WERI-Rb-1 (cell line): ENCODE data around the gene L3HYPDH.

Experiments used
- DNase-seq: peaks from one replicate; pipeline ENCODE4 v3.0.0-alpha.2; 2020
- H3K27ac ChIP-seq: fragments of 250-450 bp; sonication (Bioruptor Pico); 2 replicates; pipeline ENCODE4 v1.5.1; 2020; ENCODE audit warnings: mild to moderate bottlenecking, moderate library complexity
- H3K27me3 ChIP-seq: fragments of 250-450 bp; sonication (Bioruptor Pico); 2 replicates; pipeline ENCODE4 v1.5.1; 2021; ENCODE audit warnings: mild to moderate bottlenecking, low read depth, moderate library complexity; ENCODE audit not compliant: insufficient read depth, severe bottlenecking
- H3K36me3 ChIP-seq: fragments of 250-450 bp; sonication (Bioruptor Pico); 2 replicates; pipeline ENCODE4 v1.5.1; 2020; ENCODE audit warnings: mild to moderate bottlenecking, moderate library complexity
- H3K4me3 ChIP-seq: 2 replicates; pipeline ENCODE4 v1.5.1; 2011; ENCODE audit warnings: low read depth, mild to moderate bottlenecking, control low read depth, low read length
- H3K9me3 ChIP-seq: fragments of 250-450 bp; sonication (Bioruptor Pico); 2 replicates; pipeline ENCODE4 v1.5.1; 2021; ENCODE audit warnings: mild to moderate bottlenecking, moderate library complexity; ENCODE audit not compliant: severe bottlenecking
- TF ChIP-seq, protein P1 (sequence below): IDR thresholded peaks from 2 replicates; pipeline ENCODE4 v1.5.1; 2011; ENCODE audit warnings: low read depth, mild to moderate bottlenecking, control low read depth, inconsistent platforms, low read length

Gene L3HYPDH

DNA sequence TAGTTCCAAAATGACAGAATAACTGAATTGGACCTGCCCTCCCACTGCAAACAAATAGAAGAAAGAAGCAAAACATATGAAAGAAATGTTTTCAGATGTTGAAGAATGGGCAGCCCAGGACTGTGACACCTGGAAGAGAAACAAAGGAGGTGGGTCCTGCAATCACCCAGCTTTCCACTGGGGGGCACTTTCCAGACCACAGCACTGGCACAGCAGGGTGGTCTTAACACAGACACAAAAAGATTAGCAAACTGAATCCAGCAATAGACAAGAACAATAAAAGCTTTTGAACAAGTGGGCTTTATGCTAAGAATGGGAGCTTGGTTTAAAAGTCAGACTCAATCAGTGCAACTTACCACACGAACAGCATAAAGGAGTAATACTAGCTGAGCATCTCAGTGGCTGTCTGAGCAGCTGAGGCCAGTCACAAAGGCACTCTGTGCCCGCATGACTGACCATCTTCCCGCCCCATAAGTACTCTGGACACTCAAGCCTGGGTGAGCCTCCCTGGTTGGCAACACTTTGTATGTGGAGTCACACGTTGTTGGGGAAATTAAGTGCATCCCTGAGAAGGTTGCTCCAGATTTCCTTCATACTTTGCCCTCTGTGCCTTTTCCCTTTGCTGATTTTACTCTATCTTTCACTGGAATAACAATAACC is 27.8 kb upstream of the L3HYPDH start:
- no peak overlapping the region for H3K4me3 ChIP-seq
- H3K27ac ChIP-seq, result no peak overlapping the region
- H3K27me3 ChIP-seq, result no peaks in the 10 kb centered on the region
- H3K36me3 ChIP-seq, result no peaks in the 10 kb centered on the region
- no peaks in the 10 kb centered on the region for H3K9me3 ChIP-seq
- TF ChIP-seq, protein P1, sequence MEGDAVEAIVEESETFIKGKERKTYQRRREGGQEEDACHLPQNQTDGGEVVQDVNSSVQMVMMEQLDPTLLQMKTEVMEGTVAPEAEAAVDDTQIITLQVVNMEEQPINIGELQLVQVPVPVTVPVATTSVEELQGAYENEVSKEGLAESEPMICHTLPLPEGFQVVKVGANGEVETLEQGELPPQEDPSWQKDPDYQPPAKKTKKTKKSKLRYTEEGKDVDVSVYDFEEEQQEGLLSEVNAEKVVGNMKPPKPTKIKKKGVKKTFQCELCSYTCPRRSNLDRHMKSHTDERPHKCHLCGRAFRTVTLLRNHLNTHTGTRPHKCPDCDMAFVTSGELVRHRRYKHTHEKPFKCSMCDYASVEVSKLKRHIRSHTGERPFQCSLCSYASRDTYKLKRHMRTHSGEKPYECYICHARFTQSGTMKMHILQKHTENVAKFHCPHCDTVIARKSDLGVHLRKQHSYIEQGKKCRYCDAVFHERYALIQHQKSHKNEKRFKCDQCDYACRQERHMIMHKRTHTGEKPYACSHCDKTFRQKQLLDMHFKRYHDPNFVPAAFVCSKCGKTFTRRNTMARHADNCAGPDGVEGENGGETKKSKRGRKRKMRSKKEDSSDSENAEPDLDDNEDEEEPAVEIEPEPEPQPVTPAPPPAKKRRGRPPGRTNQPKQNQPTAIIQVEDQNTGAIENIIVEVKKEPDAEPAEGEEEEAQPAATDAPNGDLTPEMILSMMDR, result peak; percentile 75
- peak; percentile 57 for DNase-seq

DNA sequence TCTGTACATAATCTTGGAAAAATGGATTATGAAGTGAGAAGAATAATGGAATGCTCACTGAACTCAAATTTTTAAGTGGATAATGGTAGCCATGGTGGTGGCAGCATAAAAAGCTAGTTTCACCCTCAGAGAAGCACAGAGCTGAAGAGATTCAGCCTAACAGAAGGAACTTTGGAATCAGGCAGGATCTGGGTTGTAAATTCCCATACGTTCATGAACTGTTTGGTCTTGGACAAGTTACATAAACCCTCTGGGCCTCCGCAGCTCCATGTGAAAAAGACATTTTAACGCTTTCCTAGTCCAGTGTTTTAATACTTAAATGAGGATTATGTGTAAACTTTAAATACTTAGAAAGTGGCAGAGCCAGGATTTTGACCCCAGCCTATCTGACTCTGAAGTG is 26.8 kb upstream of the L3HYPDH start:
- no peaks in the 10 kb centered on the region for H3K27me3 ChIP-seq
- no peaks in the 10 kb centered on the region for H3K9me3 ChIP-seq
- TF ChIP-seq, protein P1, result no peak
- H3K27ac ChIP-seq, result no peak overlapping the region
- no peaks in the 10 kb centered on the region for H3K36me3 ChIP-seq
- no peak for DNase-seq
- no peak overlapping the region for H3K4me3 ChIP-seq

DNA sequence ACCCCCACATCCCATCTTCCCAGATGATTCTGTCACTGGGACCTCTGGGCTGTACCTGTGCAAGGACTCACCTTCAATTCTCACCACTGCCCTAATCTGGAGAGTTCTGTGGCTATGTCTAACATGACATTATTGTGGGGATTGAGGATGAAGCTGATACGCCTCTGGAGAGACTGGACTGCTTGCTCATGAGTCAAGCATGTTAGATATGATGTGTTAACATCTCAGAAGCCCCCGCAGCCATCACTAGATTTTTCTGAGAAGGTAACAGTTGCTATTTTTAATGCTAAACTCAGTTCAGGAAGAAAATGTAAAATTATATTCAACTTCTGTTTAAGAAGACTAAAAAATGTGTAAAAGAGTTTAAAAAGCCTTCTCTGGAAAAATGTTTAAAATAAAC is 25.8 kb upstream of the L3HYPDH start:
- no peaks in the 10 kb centered on the region for H3K36me3 ChIP-seq
- H3K27me3 ChIP-seq, result no peaks in the 10 kb centered on the region
- TF ChIP-seq, protein P1, result no peak
- H3K4me3 ChIP-seq, result no peak overlapping the region
- no peak overlapping the region for H3K27ac ChIP-seq
- no peak for DNase-seq
- no peaks in the 10 kb centered on the region for H3K9me3 ChIP-seq

DNA sequence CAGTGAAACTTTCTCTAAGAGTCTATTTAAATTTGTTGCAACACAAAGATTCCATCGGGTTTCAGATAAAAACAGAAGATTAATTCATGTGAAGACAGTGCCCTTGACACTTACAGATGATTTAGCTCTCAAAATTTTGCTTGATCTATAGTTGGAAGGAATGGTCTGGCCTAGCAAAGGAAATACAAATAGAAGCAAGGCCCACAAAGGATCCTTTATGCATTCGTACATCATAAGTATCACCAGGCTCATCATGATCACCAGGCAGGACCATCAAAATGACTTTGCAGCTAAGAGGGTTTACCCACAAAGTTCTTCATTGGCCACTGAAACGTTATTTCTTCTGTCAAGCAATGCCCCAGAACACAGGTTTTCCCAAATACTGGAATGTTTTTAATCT is 24.9 kb upstream of the L3HYPDH start:
- no peak for DNase-seq
- TF ChIP-seq, protein P1, result no peak
- H3K27ac ChIP-seq, result no peak overlapping the region
- H3K27me3 ChIP-seq, result no peaks in the 10 kb centered on the region
- no peaks in the 10 kb centered on the region for H3K9me3 ChIP-seq
- no peak overlapping the region for H3K4me3 ChIP-seq
- peaks cover under 1% of the 10 kb centered on the region; the same call in 1 of the 2 replicates for H3K36me3 ChIP-seq

DNA sequence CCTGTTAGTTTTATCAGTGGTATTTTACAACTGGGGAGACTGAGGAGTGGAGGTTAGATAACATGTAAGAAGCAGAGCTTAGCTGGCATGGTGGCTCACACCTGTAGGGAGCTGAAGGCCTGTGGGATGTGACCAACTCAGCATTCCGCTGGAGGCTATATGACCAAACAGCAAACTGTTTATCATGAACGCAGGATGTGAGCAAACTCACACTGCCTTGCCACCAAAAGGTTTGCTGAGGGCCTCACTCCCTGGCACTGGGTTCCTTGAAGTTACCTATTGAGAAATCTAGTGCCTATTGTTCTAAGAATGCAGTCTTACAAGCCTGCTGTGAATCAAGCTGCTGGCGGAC is 23.5 kb upstream of the L3HYPDH start:
- no peak overlapping the region for H3K4me3 ChIP-seq
- H3K27ac ChIP-seq, result no peak overlapping the region
- TF ChIP-seq, protein P1, result no peak
- no peaks in the 10 kb centered on the region for H3K27me3 ChIP-seq
- H3K9me3 ChIP-seq, result no peaks in the 10 kb centered on the region
- DNase-seq, result no peak
- H3K36me3 ChIP-seq, result peaks cover 4% of the 10 kb centered on the region; the same call in 1 of the 2 replicates
